ENCODE results near the gene INPP5F. TPM values are rescaled to one million over a fixed set of nuclear protein-coding genes. Genes with fewer than 3 reads are reported as not detected.

Gene INPP5F
- total RNA-seq, 4 donors from 2014 or later: 22.7 to 39.8 (median 36.4) TPM

GRCh38 chr10:119749455-119749854 lies 23.6 kb downstream of the INPP5F start:
- no peaks in the 10 kb centered on the region for H3K9me3 ChIP-seq
- peaks cover 0 to 6% (median 0%) of the 10 kb centered on the region in 3 donors for H3K36me3 ChIP-seq
- DNase-seq (ENCODE audit: low spot score in 2 of 2): no peak
- no peak for TF ChIP-seq POLR2A (IDR thresholded peaks at IDR 0.05)
- H3K27ac ChIP-seq: peak overlapping the region in 2 of 4 donors; percentile 58 to 71
- no peak overlapping the region for H3K4me3 ChIP-seq
- no peaks in the 10 kb centered on the region for H3K27me3 ChIP-seq
- 95 to 98% methylated on average over 7 of the region's 7 CpGs for WGBS, 2 donors
- peaks cover 0 to 29% (median 5%) of the 10 kb centered on the region in 4 donors for H3K4me1 ChIP-seq

DNA sequence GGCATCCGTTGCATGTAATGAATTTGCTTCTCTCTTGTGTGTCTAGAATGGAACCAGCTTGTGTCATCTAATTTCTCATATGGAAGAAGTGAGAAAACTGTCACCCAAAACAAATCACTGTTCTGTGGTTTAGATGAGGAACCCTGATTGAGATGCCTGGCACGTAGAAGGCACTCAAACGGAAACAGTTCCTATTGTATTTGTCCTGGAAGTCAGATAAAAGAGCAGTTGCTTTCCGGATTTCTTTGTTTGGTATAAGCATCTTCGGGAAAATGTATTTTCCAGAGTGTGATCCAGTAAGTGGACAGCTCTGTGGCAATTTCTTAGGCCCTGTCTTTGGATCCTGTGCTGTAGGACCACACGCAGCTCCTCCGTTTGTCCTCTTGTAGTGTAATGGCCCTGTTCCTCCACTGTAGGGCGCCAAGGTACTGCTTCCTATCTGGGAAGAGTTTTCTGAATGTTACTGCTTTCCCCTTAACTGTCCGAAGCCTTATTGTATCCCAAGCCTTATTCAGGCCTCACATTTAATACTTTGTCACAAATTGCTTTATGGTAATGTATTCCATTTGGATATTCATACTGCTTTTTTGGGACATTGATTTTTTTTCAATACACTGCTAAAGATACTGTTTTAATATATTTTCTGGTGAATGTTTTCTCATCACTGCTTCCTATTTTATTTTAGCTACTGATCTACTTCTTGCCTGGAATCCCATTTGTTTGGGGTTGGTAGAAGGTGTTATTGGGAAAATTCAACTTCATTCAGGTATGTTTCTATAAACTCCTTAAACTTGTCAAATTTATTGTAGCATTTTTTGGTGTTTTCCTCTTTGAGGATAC lies 24.8 kb downstream of the INPP5F start:
- TF ChIP-seq EP300 (IDR thresholded peaks at IDR 0.05) (peak in 1 of 2 donors; percentile 13), POLR2A (IDR thresholded peaks at IDR 0.05) (no peak)
- TF ChIP-seq, protein P1, sequence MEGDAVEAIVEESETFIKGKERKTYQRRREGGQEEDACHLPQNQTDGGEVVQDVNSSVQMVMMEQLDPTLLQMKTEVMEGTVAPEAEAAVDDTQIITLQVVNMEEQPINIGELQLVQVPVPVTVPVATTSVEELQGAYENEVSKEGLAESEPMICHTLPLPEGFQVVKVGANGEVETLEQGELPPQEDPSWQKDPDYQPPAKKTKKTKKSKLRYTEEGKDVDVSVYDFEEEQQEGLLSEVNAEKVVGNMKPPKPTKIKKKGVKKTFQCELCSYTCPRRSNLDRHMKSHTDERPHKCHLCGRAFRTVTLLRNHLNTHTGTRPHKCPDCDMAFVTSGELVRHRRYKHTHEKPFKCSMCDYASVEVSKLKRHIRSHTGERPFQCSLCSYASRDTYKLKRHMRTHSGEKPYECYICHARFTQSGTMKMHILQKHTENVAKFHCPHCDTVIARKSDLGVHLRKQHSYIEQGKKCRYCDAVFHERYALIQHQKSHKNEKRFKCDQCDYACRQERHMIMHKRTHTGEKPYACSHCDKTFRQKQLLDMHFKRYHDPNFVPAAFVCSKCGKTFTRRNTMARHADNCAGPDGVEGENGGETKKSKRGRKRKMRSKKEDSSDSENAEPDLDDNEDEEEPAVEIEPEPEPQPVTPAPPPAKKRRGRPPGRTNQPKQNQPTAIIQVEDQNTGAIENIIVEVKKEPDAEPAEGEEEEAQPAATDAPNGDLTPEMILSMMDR (IDR thresholded peaks at IDR 0.05): peak; percentile 84 to 90 (median 89)
- DNase-seq (ENCODE audit: low spot score in 2 of 2): peak; percentile 55 to 80
- Histone ChIP-seq H3K36me3 (peaks cover 0 to 6% (median 0%) of the 10 kb centered on the region in 3 donors), H3K27ac (peak overlapping the region in 2 of 4 donors; percentile 58 to 71), H3K4me3 (no peak overlapping the region), H3K9me3 (no peaks in the 10 kb centered on the region), H3K27me3 (no peaks in the 10 kb centered on the region), H3K4me1 (peaks cover 0 to 28% (median 5%) of the 10 kb centered on the region in 4 donors)
- WGBS, 2 donors: 17 to 20% methylated on average over 9 of the region's 9 CpGs

- WGBS, 2 donors: 76 to 82% methylated on average over 2 of the region's 2 CpGs
- H3K4me1 ChIP-seq: peaks cover 0 to 19% (median 3%) of the 10 kb centered on the region in 4 donors
- peak overlapping the region in 2 of 4 donors; percentile 65 to 73 for H3K27ac ChIP-seq
- peaks cover 0 to 6% (median 0%) of the 10 kb centered on the region in 3 donors for H3K36me3 ChIP-seq
- DNase-seq (ENCODE audit: low spot score in 2 of 2): no peak
- TF ChIP-seq POLR2A (IDR thresholded peaks at IDR 0.05) (no peak), EP300 (IDR thresholded peaks at IDR 0.05) (no peak)
- TF ChIP-seq, protein P1 (IDR thresholded peaks at IDR 0.05): no peak
- no peak overlapping the region for H3K4me3 ChIP-seq
- no peaks in the 10 kb centered on the region for H3K9me3 ChIP-seq
- no peaks in the 10 kb centered on the region for H3K27me3 ChIP-seq
Measured at GRCh38 chr10:119753309-119753708, 27.5 kb downstream of the INPP5F start.

GRCh38 chr10:119754085-119754484 lies 28.2 kb downstream of the INPP5F start:
- Histone ChIP-seq H3K4me1 (peaks cover 0 to 24% (median 3%) of the 10 kb centered on the region in 4 donors), H3K9me3 (no peaks in the 10 kb centered on the region), H3K27me3 (no peaks in the 10 kb centered on the region), H3K27ac (peak overlapping the region in 3 of 4 donors; percentile 2 to 73 (median 65)), H3K4me3 (no peak overlapping the region), H3K36me3 (peaks cover 0 to under 1% (median 0%) of the 10 kb centered on the region in 3 donors)
- TF ChIP-seq EP300 (IDR thresholded peaks at IDR 0.05) (no peak), POLR2A (IDR thresholded peaks at IDR 0.05) (no peak)
- TF ChIP-seq, protein P1 (IDR thresholded peaks at IDR 0.05): no peak
- no peak for DNase-seq (ENCODE audit: low spot score in 2 of 2)
- 64 to 71% methylated on average over 5 of the region's 5 CpGs for WGBS, 2 donors

- Histone ChIP-seq H3K36me3 (no peaks in the 10 kb centered on the region), H3K4me3 (no peak overlapping the region), H3K9me3 (no peaks in the 10 kb centered on the region), H3K27ac (peak overlapping the region in 2 of 4 donors; percentile 65 to 73), H3K4me1 (peaks cover 0 to 27% (median 3%) of the 10 kb centered on the region in 4 donors), H3K27me3 (no peaks in the 10 kb centered on the region)
- no peak for TF ChIP-seq POLR2A (IDR thresholded peaks at IDR 0.05)
- TF ChIP-seq, protein P1 (IDR thresholded peaks at IDR 0.05): no peak
- TF ChIP-seq EP300 (IDR thresholded peaks at IDR 0.05): no peak
- no peak for DNase-seq (ENCODE audit: low spot score in 2 of 2)
- WGBS, 2 donors: 71 to 78% methylated on average over 4 of the region's 4 CpGs
Measured at GRCh38 chr10:119754936-119755335, 29.1 kb downstream of the INPP5F start.

All from tibial nerve (tissue), 4 donors.